ENCODE measurements around the gene HPCA. TPM values are rescaled to one million over a fixed set of nuclear protein-coding genes. Genes with fewer than 3 reads are reported as not detected.

Gene HPCA
- total RNA-seq, 2 donors from 2014 or later = 0.38 TPM; not detected in 1

- Mint-ChIP-seq H3K4me3 (no peak overlapping the region), H3K27me3 (peaks cover 11 to 12% of the 10 kb centered on the region in 2 donors), H3K27ac (no peak overlapping the region), H3K36me3 (no peaks in the 10 kb centered on the region), H3K4me1 (ENCODE audit: low read depth in 2 of 2) (no peaks in the 10 kb centered on the region), H3K9me3 (no peaks in the 10 kb centered on the region)
- DNase-seq (ENCODE audit: low spot score) = no peak
- no peak for ATAC-seq
These were observed 21.1 kb downstream of the HPCA start for GRCh38 chr1:32907435-32907834.

- H3K36me3 Mint-ChIP-seq = no peaks in the 10 kb centered on the region
- no peak overlapping the region for H3K4me3 Mint-ChIP-seq
- DNase-seq (ENCODE audit: low spot score) = no peak
- no peaks in the 10 kb centered on the region for H3K4me1 Mint-ChIP-seq (ENCODE audit: low read depth in 2 of 2)
- no peaks in the 10 kb centered on the region for H3K9me3 Mint-ChIP-seq
- peaks cover 5 to 15% of the 10 kb centered on the region in 2 donors for H3K27me3 Mint-ChIP-seq
- H3K27ac Mint-ChIP-seq = no peak overlapping the region
- no peak for ATAC-seq
These were observed 24.0 kb downstream of the HPCA start for GRCh38 chr1:32910319-32910718.

GRCh38 chr1:32915766-32916706 lies 29.7 kb downstream of the HPCA start:
- no peaks in the 10 kb centered on the region for H3K36me3 Mint-ChIP-seq
- H3K27ac Mint-ChIP-seq = peak overlapping the region in 1 of 2 donors; percentile 17
- no peaks in the 10 kb centered on the region for H3K9me3 Mint-ChIP-seq
- no peak for ATAC-seq
- H3K27me3 Mint-ChIP-seq = peaks cover 16 to 28% of the 10 kb centered on the region in 2 donors
- no peak for DNase-seq (ENCODE audit: low spot score)
- H3K4me1 Mint-ChIP-seq (ENCODE audit: low read depth in 2 of 2) = peaks cover 18 to 31% of the 10 kb centered on the region in 2 donors
- H3K4me3 Mint-ChIP-seq = no peak overlapping the region

- DNase-seq (ENCODE audit: low spot score) (peak; percentile 71), ATAC-seq (peak; percentile 83 to 87)
- peaks cover 18 to 31% of the 10 kb centered on the region in 2 donors for H3K4me1 Mint-ChIP-seq (ENCODE audit: low read depth in 2 of 2)
- peak overlapping the region; percentile 44 to 84 for H3K27ac Mint-ChIP-seq
- no peaks in the 10 kb centered on the region for H3K36me3 Mint-ChIP-seq
- H3K4me3 Mint-ChIP-seq = peak overlapping the region; percentile 42
- peaks cover 22 to 32% of the 10 kb centered on the region in 2 donors for H3K27me3 Mint-ChIP-seq
- no peaks in the 10 kb centered on the region for H3K9me3 Mint-ChIP-seq
These were observed 31.2 kb downstream of the HPCA start for GRCh38 chr1:32917521-32917920.

- DNase-seq (ENCODE audit: low spot score) (no peak), ATAC-seq (peak in 1 of 2 donors; percentile 45)
- H3K27ac Mint-ChIP-seq = no peak overlapping the region
- H3K27me3 Mint-ChIP-seq = peaks cover 27 to 39% of the 10 kb centered on the region in 2 donors
- no peaks in the 10 kb centered on the region for H3K36me3 Mint-ChIP-seq
- H3K4me3 Mint-ChIP-seq = no peak overlapping the region
- no peaks in the 10 kb centered on the region for H3K9me3 Mint-ChIP-seq
- H3K4me1 Mint-ChIP-seq (ENCODE audit: low read depth in 2 of 2) = peaks cover 18 to 31% of the 10 kb centered on the region in 2 donors
These were observed 31.9 kb downstream of the HPCA start for GRCh38 chr1:32918179-32918578.

GRCh38 chr1:32919811-32920733 lies 33.8 kb downstream of the HPCA start:
- Mint-ChIP-seq H3K9me3 (no peaks in the 10 kb centered on the region), H3K27ac (peak overlapping the region; percentile 7 to 78), H3K27me3 (peaks cover 33 to 52% of the 10 kb centered on the region in 2 donors), H3K4me3 (peak overlapping the region; percentile 24), H3K4me1 (ENCODE audit: low read depth in 2 of 2) (peaks cover 29 to 45% of the 10 kb centered on the region in 2 donors), H3K36me3 (no peaks in the 10 kb centered on the region)
- ATAC-seq (peak; percentile 64 to 72), DNase-seq (ENCODE audit: low spot score) (no peak)

GRCh38 chr1:32920833-32921232 lies 34.5 kb downstream of the HPCA start:
- Mint-ChIP-seq H3K9me3 (no peaks in the 10 kb centered on the region), H3K27me3 (peaks cover 32 to 52% of the 10 kb centered on the region in 2 donors), H3K4me3 (no peak overlapping the region), H3K4me1 (ENCODE audit: low read depth in 2 of 2) (peaks cover 37 to 49% of the 10 kb centered on the region in 2 donors), H3K36me3 (no peaks in the 10 kb centered on the region), H3K27ac (peak overlapping the region; percentile 7 to 78)
- DNase-seq (ENCODE audit: low spot score) (no peak), ATAC-seq (no peak)

GRCh38 chr1:32924881-32925344 lies 38.6 kb downstream of the HPCA start:
- Mint-ChIP-seq H3K9me3 (no peaks in the 10 kb centered on the region), H3K27ac (peak overlapping the region; percentile 60 to 79), H3K4me1 (ENCODE audit: low read depth in 2 of 2) (peaks cover 36 to 37% of the 10 kb centered on the region in 2 donors), H3K4me3 (no peak overlapping the region), H3K27me3 (peaks cover 29 to 62% of the 10 kb centered on the region in 2 donors), H3K36me3 (no peaks in the 10 kb centered on the region)
- DNase-seq (ENCODE audit: low spot score) (no peak), ATAC-seq (peak; percentile 53 to 72)

GRCh38 chr1:32925403-32926162 lies 39.3 kb downstream of the HPCA start:
- H3K36me3 Mint-ChIP-seq = no peaks in the 10 kb centered on the region
- peaks cover 30 to 32% of the 10 kb centered on the region in 2 donors for H3K4me1 Mint-ChIP-seq (ENCODE audit: low read depth in 2 of 2)
- H3K4me3 Mint-ChIP-seq = peak overlapping the region; percentile 66
- H3K27ac Mint-ChIP-seq = peak overlapping the region; percentile 60 to 79
- ATAC-seq (peak; percentile 46 to 54), DNase-seq (ENCODE audit: low spot score) (no peak)
- H3K9me3 Mint-ChIP-seq = no peaks in the 10 kb centered on the region
- peaks cover 26 to 57% of the 10 kb centered on the region in 2 donors for H3K27me3 Mint-ChIP-seq

- peaks cover 26 to 57% of the 10 kb centered on the region in 2 donors for H3K27me3 Mint-ChIP-seq
- H3K4me1 Mint-ChIP-seq (ENCODE audit: low read depth in 2 of 2) = peaks cover 27 to 32% of the 10 kb centered on the region in 2 donors
- DNase-seq (ENCODE audit: low spot score) (no peak), ATAC-seq (no peak)
- no peaks in the 10 kb centered on the region for H3K36me3 Mint-ChIP-seq
- peak overlapping the region in 1 of 2 donors; percentile 79 for H3K27ac Mint-ChIP-seq
- no peak overlapping the region for H3K4me3 Mint-ChIP-seq
- H3K9me3 Mint-ChIP-seq = no peaks in the 10 kb centered on the region
These were observed 40.3 kb downstream of the HPCA start for GRCh38 chr1:32926562-32926961.

- Mint-ChIP-seq H3K27me3 (peaks cover 21 to 54% of the 10 kb centered on the region in 2 donors), H3K4me1 (ENCODE audit: low read depth in 2 of 2) (peaks cover 27 to 37% of the 10 kb centered on the region in 2 donors), H3K4me3 (no peak overlapping the region), H3K36me3 (peaks cover 1% of the 10 kb centered on the region), H3K27ac (no peak overlapping the region), H3K9me3 (no peaks in the 10 kb centered on the region)
- DNase-seq (ENCODE audit: low spot score) = no peak
- ATAC-seq = no peak
These were observed 41.1 kb downstream of the HPCA start for GRCh38 chr1:32927441-32927840.

GRCh38 chr1:32928285-32928684 lies 42.0 kb downstream of the HPCA start:
- H3K27ac Mint-ChIP-seq = no peak overlapping the region
- H3K27me3 Mint-ChIP-seq = peaks cover 15 to 45% of the 10 kb centered on the region in 2 donors
- no peak for ATAC-seq
- peaks cover 26 to 42% of the 10 kb centered on the region in 2 donors for H3K4me1 Mint-ChIP-seq (ENCODE audit: low read depth in 2 of 2)
- no peak overlapping the region for H3K4me3 Mint-ChIP-seq
- no peaks in the 10 kb centered on the region for H3K9me3 Mint-ChIP-seq
- no peak for DNase-seq (ENCODE audit: low spot score)
- H3K36me3 Mint-ChIP-seq = peaks cover 7% of the 10 kb centered on the region

GRCh38 chr1:32928715-32929114 lies 42.4 kb downstream of the HPCA start:
- ATAC-seq (no peak), DNase-seq (ENCODE audit: low spot score) (no peak)
- Mint-ChIP-seq H3K27ac (no peak overlapping the region), H3K4me3 (no peak overlapping the region), H3K27me3 (peaks cover 11 to 41% of the 10 kb centered on the region in 2 donors), H3K4me1 (ENCODE audit: low read depth in 2 of 2) (peaks cover 26 to 40% of the 10 kb centered on the region in 2 donors), H3K36me3 (peaks cover 8% of the 10 kb centered on the region), H3K9me3 (no peaks in the 10 kb centered on the region)

Measured in natural killer cell treated with Interleukin-12 subunit alpha and Interleukin-12 subunit beta and Interleukin-15 and Interleukin-18, amount 100 ng/mL, for 72 hours (primary cell).